HEK293T (cell line): Measurements from ENCODE around the gene CST3.
"Not testable (repeated sequence)": the region's sequence is repeated elsewhere in the genome, so short reads cannot be mapped to it uniquely, and the experiment has no call there.

Experiments
- CTCF ChIA-PET: fragments of 350-600 bp; formaldehyde crosslinking; extraction: SDS; loops from one replicate; lab custom pipeline; 2021; ENCODE audit warnings: antibody characterized with exemption, inconsistent platforms; lab: Yijun Ruan, JAX
- POLR2A ChIA-PET: fragments of 350-600 bp; formaldehyde crosslinking; extraction: SDS; loops from one replicate; lab custom pipeline; 2020; ENCODE audit warnings: antibody characterized with exemption, inconsistent platforms; lab: Yijun Ruan, JAX
- DNase-seq: peaks from one replicate; pipeline ENCODE4 v3.0.0; 2012; ENCODE audit warnings: mixed read lengths; ENCODE audit errors: extremely low spot score
- ARNT ChIP-seq: fragments of 450-650 bp; IDR thresholded peaks from 2 replicates; pipeline ENCODE4 v1.6.1; 2017; ENCODE audit warnings: mild to moderate bottlenecking
- BHLHE40 ChIP-seq: fragments of 450-650 bp; IDR thresholded peaks from 2 replicates; pipeline ENCODE4 v1.6.1; 2016; ENCODE audit warnings: mild to moderate bottlenecking, moderate library complexity, borderline replicate concordance
- CTBP1 ChIP-seq: fragments of 450-650 bp; IDR thresholded peaks from 2 replicates; pipeline ENCODE4 v1.6.1; 2016; ENCODE audit warnings: borderline replicate concordance
- ELF4 ChIP-seq: fragments of 450-650 bp; IDR thresholded peaks from 2 replicates; pipeline ENCODE4 v1.6.1; 2017; ENCODE audit warnings: antibody characterized with exemption
- FOXA1 ChIP-seq: fragments of 450-650 bp; IDR thresholded peaks from 2 replicates; pipeline ENCODE4 v1.6.1; 2016; ENCODE audit warnings: mild to moderate bottlenecking
- FOXK2 ChIP-seq: fragments of 450-650 bp; IDR thresholded peaks from 2 replicates; pipeline ENCODE4 v1.6.1; 2016; ENCODE audit warnings: mild to moderate bottlenecking
- FOXM1 ChIP-seq: fragments of 450-650 bp; IDR thresholded peaks from 2 replicates; pipeline ENCODE4 v1.6.1; 2017; ENCODE audit warnings: mild to moderate bottlenecking, borderline replicate concordance
- HDGF ChIP-seq: fragments of 450-650 bp; IDR thresholded peaks from 2 replicates; pipeline ENCODE4 v1.6.1; 2017; ENCODE audit warnings: antibody characterized with exemption, borderline replicate concordance
- L3MBTL2 ChIP-seq: fragments of 450-650 bp; conservative IDR thresholded peaks from 2 replicates; pipeline ENCODE4 v1.6.1; 2016; ENCODE audit warnings: mild to moderate bottlenecking
- LEF1 ChIP-seq: fragments of 450-650 bp; IDR thresholded peaks from 2 replicates; pipeline ENCODE4 v1.6.1; 2017; ENCODE audit warnings: mild to moderate bottlenecking, borderline replicate concordance
- NFRKB ChIP-seq: fragments of 450-650 bp; IDR thresholded peaks from 2 replicates; pipeline ENCODE4 v1.6.1; 2016; ENCODE audit warnings: mild to moderate bottlenecking, moderate library complexity
- SP1 ChIP-seq: fragments of 450-650 bp; IDR thresholded peaks from 2 replicates; pipeline ENCODE4 v1.6.1; 2017
- SUZ12 ChIP-seq: fragments of 450-650 bp; IDR thresholded peaks from 2 replicates; pipeline ENCODE4 v1.6.1; 2016; ENCODE audit warnings: mild to moderate bottlenecking
- TARDBP ChIP-seq: fragments of 450-650 bp; IDR thresholded peaks from 2 replicates; pipeline ENCODE4 v1.6.1; 2016
- ZNF384 ChIP-seq: fragments of 450-650 bp; IDR thresholded peaks from 2 replicates; pipeline ENCODE4 v1.6.1; 2016
- TF ChIP-seq, protein P1 (sequence below): fragments of 450-650 bp; IDR thresholded peaks from 2 replicates; pipeline ENCODE4 v1.6.1; 2016

Gene CST3, protein sequence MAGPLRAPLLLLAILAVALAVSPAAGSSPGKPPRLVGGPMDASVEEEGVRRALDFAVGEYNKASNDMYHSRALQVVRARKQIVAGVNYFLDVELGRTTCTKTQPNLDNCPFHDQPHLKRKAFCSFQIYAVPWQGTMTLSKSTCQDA

DNA sequence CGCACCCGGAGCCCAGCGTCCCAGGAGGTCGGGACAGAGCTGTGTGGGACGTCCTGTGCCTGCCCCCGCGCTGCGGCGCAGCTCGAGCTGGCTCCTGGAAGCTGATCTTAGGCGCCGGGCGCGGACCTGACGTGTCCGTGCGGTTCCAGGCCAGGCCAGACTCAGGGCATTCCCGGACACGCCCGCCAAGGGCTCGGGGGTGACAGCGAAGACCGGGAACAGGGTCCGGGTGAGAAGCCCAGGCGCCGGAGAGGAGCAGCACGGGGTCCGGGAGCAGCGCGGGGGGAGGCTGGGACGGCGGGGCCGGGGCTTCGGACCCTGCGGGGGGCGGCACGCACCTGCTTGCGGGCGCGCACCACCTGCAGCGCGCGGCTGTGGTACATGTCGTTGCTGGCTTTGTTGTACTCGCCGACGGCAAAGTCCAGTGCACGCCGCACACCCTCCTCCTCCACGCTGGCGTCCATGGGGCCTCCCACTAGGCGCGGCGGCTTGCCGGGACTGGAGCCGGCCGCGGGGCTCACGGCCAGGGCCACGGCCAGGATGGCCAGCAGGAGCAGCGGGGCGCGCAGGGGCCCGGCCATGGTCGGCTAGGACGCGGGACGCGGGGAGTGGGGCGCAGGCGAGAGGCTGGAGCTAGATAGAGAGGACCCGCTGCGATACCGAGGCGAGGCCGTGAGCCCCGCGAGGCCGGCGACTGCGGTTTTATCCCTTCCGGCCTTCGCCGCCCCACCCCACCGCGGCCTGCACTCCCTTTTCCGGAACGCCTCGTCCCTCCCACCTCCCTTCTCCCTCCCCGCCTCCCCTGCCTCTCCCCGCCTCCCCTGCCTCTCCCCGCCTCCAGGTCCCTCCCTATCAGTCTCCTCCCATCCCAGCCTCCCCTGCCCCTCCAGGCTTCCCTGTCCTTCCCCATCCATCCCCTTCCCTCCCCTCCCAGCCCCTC lies at the start of gene CST3:
CST3 (minus strand) TSS at position 674 of the 940 bp plus-strand sequence; CDS start at position 581, 93 bp downstream.
- POLR2A ChIA-PET = interaction anchor here (0.8 to 2.2 kb wide), 4 partner anchors 15 to 216 kb away, joined by 3 to 8 read pairs (median 4); partner anchors contain the start of gene NAPB
- TF ChIP-seq L3MBTL2 = 0 out of 2 replicates have a peak, but pooled peaks have one; percentile 7
- TF ChIP-seq FOXM1 = no peak
- CTCF ChIA-PET = no interaction called here
- DNase-seq = peak; percentile 84

DNA sequence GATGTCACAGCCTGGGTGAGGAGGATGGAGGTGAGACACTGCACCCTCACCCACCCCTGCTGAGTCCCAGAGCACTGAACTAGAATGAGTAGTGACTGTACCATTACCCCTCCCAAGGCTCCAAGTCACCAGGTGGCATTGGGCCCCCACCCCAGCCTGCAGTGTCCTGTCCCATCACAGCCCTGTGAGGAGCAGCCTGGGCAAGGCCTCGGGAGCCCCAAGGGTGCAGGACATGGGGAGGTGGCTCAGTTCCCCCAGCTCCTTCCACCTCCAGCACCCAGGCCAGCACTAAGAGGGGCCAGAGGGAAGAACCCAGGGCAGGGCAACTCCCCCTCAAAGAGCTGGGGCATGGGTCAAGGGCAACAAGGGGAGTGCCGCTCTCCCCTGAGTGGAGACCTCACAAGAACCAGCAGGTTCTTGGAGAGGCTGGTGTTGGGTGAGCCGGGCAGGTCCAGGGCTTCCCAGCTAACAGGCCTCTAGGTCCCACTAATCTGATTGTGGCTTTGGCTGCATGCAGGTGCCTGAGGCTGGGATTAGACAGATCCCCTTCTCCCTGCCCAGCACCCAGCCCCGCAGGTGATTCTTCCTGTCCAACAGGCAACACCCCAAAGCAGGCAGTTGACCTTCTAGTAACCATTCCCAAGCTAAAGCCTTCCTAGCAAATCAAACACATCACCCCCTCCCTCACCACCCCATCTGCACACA lies 48.4 kb upstream of the CST3 start:
- ChIA-PET CTCF (no interaction called here), POLR2A (no interaction called here)
- no peak for DNase-seq
- TF ChIP-seq TARDBP (no peak), FOXM1 (no peak), SP1 (no peak), FOXK2 (no peak), ZNF384 (no peak), ARNT (no peak), BHLHE40 (no peak), CTBP1 (no peak), HDGF (no peak), ELF4 (no peak), NFRKB (no peak), LEF1 (no peak)
- TF ChIP-seq, protein P1, sequence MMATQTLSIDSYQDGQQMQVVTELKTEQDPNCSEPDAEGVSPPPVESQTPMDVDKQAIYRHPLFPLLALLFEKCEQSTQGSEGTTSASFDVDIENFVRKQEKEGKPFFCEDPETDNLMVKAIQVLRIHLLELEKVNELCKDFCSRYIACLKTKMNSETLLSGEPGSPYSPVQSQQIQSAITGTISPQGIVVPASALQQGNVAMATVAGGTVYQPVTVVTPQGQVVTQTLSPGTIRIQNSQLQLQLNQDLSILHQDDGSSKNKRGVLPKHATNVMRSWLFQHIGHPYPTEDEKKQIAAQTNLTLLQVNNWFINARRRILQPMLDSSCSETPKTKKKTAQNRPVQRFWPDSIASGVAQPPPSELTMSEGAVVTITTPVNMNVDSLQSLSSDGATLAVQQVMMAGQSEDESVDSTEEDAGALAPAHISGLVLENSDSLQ = no peak

DNA sequence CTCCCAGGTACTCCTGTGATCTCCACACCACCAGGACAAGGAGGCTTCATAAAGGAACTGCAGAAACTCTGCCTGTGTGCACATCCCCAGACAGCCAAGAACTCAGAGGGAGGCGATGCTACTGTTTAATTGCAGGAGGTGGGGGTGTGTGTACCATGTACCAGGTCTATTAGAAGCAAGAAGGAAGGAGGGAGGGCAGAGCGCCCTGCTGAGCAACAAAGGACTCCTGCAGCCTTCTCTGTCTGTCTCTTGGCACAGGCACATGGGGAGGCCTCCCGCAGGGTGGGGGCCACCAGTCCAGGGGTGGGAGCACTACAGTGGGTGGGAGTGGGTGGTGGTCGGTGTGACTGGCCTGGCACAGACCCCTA lies 47.8 kb upstream of the CST3 start:
- POLR2A ChIA-PET, CTCF ChIA-PET, DNase-seq: not testable (repeated sequence)

DNA sequence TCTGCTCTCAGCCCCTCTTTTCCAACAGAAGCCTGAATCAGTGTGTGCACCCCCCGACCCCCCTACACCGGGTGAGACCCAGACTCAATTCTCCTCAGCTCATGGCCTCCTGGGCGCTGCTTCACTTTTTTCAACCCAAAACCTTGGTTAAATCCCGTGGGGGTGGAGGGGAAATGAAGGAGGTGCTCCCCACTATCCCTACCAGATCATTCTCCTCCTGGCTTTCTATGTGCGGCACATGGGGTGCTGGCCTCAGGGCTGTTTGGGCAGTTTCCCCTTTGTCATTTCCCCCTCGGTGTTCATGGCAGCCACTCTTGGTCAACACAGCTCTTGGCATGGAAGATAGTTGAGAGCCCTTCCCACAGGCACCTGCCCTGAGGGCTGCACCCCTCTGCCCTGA lies 46.5 kb upstream of the CST3 start:
- CTCF ChIA-PET = no interaction called here
- POLR2A ChIA-PET = no interaction called here
- DNase-seq = no peak
- TF ChIP-seq BHLHE40 (no peak), ZNF384 (no peak), HDGF (no peak), ARNT (no peak), FOXK2 (no peak), FOXM1 (no peak), L3MBTL2 (no peak), CTBP1 (no peak), LEF1 (no peak), FOXA1 (no peak)
- TF ChIP-seq, protein P1 = no peak

DNA sequence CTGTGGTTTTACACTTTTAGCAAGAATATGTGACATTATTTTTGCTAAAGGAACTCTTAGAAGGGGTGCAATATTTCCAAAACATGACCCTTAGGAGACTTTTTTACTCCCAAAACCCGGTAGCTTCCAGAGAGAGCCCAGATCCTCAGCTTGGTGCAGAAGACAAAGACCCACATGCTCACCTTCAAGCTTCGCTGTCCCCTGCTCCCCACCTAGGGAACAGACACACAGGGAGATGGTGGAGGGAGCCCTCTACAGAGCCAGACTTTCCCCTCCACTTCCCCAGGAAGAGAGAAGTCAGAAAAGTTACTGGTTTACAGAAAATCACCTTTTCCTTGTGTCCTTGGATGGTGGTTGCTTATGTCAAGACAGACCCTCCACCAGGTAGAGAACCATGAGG lies 46.1 kb upstream of the CST3 start:
- DNase-seq = no peak
- TF ChIP-seq ARNT (no peak), TARDBP (no peak), LEF1 (no peak), CTBP1 (no peak), BHLHE40 (no peak), ELF4 (no peak), NFRKB (no peak), SUZ12 (no peak), FOXM1 (no peak), SP1 (no peak), FOXK2 (no peak)
- CTCF ChIA-PET = interaction anchor here (1.5 kb wide), 1 partner anchor 15 kb away, joined by 3 read pairs; no protein-coding TSS in a partner anchor

DNA sequence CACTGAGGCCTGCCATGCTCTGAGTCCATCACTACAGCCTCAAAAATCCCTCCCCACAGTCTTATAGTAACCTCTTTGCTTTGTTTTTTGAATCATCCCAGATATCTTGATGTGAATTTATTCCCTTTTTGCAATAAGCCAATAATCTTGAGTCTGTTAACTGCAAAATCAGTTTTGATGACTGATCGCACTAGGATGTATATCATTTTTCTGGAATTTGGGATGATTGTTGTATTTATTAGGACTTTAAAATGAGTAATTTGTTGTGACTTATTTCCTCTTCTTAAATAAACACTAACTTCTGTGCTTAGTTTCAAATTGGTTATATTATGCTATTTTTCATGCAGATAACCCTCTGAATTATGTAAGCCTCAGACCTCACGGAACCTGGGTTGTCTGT lies 45.5 kb upstream of the CST3 start:
- ChIA-PET CTCF (interaction anchor here (1.5 kb wide), 1 partner anchor 15 kb away, joined by 3 read pairs; no protein-coding TSS in a partner anchor), POLR2A (no interaction called here)
- TF ChIP-seq LEF1 = no peak
- TF ChIP-seq ELF4 = no peak
- no peak for TF ChIP-seq SP1
- no peak for TF ChIP-seq NFRKB
- TF ChIP-seq ARNT = no peak
- no peak for TF ChIP-seq BHLHE40
- no peak for TF ChIP-seq FOXK2
- no peak for TF ChIP-seq ZNF384
- TF ChIP-seq HDGF = no peak
- TF ChIP-seq, protein P1 = no peak
- no peak for TF ChIP-seq FOXM1
- TF ChIP-seq FOXA1 = no peak
- TF ChIP-seq TARDBP = no peak
- TF ChIP-seq L3MBTL2 = no peak
- no peak for TF ChIP-seq SUZ12
- TF ChIP-seq CTBP1 = no peak
- DNase-seq = no peak

More for the DNA sequence above, 46.1 kb upstream of the CST3 start:
- POLR2A ChIA-PET = no interaction called here
